GM21515 (cell line): ENCODE measurements around the gene SEPTIN6.

Experiments used
- ATAC-seq: cut with Tn5 transposase; IDR thresholded peaks from one replicate; pipeline ENCODE4 v1.9.1; 2021; ENCODE audit not compliant: unreplicated experiment

Gene SEPTIN6

DNA sequence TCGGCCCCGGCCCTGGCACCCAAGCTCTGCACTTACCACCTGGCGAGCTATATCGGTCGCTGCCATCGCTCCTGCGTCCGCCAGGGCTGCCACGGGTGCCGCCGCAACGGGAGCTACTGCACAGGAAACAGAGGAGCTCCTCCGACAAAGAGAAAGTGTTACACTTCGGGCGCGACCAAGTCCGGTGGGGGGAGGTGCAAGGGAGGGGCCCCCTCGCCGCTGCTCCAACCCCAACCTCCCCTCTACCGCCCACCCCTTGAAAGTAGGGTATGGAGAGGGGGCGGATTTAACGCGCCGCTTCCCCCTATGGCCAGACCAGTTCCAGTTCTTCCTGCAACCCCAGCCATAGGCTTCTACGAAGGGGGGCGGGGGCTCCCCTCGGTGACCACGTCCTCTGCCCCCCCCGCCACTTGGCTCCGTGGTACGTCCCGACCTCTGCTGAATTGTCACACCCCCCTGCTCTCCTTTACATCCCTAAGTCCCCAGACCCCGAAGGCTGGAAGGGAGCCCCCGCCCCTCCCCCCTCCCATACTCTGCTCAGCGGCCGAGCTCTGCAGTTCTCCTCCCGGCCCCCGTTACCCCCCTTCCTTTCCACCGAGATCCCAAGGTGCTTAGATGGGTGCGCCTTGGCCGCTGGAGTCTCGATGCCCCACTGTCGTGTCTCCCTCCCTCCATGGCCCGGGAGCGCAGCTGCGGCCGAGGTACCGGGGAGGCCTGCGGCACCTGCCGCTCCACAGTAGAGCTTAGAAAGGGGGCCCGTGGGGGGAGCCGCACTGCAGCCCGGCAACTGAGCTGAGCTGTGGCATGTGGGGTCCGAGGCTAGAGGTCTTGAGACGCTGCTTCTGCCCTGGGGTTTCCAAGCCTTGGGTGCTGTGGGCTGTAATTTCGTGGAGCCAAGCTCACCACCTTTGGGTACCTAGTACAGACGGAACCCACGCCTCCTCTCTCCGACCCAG, at the start of gene SEPTIN6:
Gene SEPTIN6, minus strand, starts transcription at position 129 of the 956 bp plus-strand sequence. Its CDS starts 63 bp downstream, at position 66.
- no peak for ATAC-seq

DNA sequence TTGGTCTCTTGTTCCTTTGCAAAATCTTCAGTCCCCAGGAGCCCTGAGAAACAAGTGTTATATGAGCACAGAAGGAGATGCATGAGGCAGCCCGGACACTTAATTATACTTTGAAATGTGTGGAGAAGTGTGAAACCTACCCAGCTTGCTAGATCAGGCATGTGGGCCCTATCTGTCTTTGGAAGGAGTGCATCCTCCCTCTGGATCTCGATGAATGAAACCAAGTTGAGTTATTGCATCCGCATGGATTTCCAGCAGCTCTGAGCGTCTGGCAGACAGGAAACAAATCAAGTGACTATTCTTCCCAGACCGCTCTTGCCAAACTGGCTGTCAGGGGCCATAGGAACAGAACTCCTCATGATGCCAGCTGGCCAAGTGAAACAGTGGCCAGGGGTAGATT, 45.8 kb upstream of the SEPTIN6 start:
- ATAC-seq, result no peak

DNA sequence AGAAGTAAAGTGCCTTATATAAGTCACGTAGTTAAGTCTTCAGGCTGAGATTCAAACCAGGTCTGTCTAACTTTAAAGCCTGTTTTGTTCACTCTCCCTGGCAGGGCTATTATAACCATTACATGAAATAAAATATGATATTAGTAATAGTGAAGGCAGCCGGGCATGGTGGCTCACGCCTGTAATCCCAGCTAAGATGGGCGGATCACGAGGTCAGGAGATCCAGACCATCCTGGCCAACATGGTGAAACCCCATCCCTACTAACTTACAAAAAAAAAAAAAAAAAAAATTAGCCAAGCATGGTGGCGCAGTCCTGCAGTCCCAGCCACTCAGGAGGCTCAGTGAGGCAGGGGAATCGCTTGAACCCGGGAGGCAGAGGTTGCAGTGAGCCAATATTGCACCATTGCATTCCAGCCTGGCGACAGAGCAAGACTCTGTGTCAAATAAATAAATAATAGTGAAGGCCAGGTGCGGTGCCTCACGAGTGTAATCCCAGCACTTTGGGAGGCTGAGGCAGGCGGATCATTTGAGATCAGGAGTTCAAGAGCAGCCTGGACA, 43.3 kb upstream of the SEPTIN6 start:
- no peak for ATAC-seq

DNA sequence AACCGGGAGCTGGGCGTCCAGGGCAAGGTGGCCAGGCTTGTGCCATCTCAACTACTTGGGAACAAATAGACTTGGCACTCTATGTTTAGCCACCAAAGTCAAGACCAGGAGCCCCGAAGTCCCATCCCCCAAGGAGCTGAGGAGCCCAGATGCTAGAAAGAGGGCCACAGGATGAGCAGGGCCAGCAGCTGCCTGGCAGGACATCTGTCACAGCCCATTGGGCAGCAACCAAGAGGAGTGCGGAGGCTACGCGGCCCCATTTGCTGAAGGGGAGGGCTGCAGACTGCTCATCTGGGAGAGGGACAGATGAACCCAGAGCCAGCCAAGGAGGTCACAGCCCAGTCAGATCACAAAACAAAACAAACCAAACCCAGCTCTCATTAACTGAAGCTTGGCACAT, 42.5 kb upstream of the SEPTIN6 start:
- ATAC-seq, result no peak

DNA sequence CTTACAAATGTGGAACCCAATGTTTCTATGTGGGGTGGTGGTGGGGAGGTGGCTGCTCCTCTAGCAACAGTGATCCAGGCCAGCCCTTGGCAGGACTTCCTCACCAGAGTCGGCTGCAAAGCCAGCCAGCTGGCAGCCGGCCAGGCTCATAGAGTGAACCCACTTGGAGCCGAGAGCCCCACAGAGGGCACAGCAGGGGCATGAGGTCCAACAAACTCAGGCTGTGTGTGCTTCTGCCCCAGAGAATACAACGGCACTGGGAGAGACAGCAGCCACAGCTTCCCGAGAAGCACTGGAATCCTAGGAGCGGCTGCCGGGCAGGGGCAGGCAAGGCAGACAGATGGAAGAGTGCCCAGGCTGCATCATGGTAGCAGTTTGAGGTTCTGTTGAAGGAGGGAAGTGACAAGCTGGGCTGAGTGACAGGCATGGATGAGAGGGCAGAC, 42.0 kb upstream of the SEPTIN6 start:
- ATAC-seq, result no peak

DNA sequence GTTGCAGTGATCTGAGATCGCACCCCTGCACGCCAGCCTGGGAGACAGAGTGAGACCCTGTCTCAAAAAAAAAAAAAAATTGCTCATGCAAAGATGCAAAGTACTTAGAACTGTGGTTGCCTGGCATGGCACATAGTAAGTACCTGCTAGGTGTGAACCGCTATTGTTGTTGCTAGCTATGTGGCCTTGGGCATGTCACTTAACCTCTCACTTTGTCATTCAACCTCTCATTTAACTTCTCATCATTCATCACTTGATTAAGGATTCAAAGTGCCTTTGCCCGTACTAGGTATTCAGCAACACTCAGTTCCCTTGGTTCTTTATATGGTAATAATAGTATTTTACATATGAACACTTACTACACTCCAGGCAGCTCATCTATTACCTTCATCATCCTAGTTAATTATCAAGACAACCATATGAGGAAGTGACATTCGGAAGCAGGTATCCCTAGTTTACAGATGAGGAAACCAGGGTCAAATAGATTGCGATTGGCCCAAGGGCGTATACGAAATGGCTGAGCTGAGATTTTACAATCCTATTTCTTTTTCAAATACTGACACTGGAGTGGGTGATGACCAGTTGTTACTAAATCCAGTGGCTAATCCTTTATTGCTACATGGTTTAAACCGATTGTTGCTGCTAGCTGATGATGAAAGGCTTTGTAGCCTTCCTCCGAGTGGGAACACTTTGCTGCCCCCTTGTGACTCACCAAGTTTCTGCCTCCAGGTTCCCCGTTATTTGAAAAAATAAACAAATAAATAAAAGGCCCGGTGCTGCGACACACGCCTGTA, 36.6 kb upstream of the SEPTIN6 start:
- ATAC-seq, result no peak

DNA sequence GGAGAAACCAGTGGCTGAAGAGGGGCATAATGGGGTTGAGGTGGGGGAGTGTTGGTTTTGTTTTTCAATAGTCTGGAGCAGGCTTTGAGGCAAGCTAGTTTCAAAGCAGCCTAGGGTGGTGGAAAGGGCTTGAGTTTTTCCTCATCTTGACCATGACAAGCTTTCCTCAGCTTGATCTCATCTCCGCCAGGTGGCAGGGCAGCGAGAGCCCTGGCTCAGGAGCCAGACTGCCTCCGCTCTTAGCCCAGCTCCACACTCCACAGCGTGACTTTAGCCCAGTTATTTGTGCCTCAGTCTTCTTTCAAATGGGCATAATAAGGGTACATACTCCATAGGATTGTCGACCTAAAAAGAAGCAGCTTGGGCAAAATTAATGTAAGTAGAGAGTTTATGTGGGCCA, 35.5 kb upstream of the SEPTIN6 start:
- ATAC-seq, result no peak

DNA sequence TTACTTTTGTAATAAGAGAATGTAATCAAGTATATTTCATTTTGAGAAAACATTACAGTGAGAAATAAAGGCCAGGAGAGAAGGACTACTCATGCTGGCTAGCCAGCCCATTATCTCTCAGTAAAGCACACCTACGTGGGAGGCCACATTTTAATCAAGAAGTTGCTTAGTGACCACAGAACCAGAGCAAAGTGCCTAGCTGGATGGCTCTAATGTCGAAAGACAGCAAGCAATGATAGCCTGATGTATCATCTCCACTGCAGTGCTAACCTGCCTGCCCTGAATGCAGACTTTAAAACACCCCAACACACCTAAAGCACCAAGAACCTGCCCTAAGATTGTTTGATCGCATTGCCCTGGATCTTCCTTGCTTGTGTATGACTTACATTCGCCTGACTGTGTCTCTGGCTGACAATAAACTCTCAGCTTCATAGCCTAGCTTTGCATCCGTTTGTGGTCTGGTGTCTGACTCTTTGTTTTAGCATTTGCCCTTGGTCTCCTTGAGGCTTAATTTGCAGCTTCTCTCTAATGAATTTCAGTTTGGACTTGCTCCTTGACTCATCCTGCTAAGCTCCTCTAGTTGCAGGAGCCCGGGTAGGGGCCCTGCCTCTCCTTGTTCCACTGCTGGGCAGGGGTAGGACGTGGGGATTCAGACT, 34.1 kb upstream of the SEPTIN6 start:
- no peak for ATAC-seq

DNA sequence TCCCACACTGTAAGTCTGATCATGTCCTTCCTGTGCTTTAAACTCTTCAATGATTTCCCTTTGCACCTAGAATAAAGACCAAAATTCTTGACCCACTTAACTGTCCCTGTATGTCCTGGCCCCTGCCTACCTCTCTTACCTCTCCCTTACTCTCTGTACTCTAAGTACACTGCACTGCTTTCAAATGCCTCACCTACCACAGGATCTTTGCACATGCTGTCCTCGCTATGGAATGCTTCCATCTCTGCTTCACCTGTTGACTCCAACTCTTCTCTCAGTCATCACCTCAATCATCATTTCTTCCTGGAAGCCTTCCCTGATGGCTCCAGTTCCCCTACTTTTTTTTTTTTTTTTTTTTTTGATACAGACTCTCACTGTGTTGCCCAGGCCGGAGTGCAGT, 29.0 kb upstream of the SEPTIN6 start:
- ATAC-seq, result no peak

DNA sequence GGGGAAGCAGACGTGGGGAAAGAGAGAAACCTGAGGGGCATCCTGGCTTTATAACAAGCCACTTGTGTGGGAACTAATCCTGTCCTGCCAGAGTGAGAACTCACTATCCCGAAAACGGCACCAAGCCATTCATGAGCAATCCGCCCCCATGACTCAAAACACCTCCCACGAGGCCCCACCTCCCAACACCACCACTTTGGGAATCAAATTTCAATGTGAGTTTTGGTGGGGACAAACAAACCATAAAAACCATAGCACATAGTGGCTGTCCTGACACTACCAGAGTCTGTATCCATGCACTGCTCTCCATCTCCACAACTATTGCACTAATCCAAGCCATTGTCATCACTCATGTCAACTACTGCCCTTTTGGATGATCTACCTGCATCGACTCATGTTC, 28.5 kb upstream of the SEPTIN6 start:
- no peak for ATAC-seq

DNA sequence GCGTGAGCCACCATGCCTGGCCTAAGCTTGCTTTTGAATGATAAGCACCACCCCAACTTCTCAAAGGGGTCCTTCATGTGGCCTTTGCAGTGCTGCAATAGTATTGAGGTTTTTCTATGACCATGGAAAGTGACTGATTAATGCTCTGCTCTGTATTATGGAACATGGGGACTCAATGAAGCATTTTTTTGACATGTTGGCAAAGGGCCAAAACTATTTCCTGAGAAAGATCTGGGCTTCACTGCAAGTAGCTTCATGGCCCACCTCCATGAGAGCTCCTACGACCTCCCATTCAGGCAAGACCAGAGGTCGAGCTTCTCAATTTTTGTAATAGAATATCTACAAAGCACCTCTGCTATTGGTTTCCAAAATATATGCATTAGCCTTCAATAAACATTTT, 16.7 kb upstream of the SEPTIN6 start:
- ATAC-seq, result no peak

DNA sequence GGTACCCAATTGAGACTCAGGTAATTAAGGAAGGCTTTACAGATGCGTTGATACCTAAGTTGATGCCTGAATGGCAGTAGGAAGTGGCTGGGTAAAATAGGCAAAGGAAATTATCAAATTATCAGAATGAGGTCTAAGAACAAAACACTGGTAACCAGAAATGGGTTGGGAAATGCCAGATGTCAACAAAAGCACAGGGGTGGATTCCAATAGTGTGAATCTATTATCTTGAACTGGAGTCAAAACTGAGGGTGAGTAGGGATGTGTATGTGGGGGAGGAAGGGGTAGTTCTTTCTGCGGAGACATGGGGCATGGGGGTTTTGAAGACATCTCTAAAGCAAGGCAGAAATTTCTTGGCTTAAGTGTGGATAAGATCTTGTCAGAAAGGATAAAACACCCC, 16.0 kb upstream of the SEPTIN6 start:
- ATAC-seq, result no peak

DNA sequence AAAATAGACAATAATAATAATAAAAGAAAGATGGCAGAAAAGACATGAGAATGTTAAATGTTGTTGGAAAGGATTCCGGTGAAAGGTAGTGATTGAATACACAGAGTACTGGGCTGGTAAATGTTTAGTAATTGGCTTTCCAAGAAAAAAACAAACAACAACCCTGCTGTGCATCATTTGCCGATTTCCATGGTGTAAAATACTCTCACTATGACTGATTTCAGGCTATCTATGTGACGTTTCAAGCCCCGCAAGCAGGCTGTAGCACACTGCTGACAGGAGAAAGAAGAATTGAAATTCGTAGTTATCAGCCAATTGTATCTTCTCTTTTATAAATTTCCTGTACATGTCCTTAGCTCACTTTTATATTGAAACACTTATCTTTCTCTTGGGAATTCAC, 13.6 kb upstream of the SEPTIN6 start:
- no peak for ATAC-seq

DNA sequence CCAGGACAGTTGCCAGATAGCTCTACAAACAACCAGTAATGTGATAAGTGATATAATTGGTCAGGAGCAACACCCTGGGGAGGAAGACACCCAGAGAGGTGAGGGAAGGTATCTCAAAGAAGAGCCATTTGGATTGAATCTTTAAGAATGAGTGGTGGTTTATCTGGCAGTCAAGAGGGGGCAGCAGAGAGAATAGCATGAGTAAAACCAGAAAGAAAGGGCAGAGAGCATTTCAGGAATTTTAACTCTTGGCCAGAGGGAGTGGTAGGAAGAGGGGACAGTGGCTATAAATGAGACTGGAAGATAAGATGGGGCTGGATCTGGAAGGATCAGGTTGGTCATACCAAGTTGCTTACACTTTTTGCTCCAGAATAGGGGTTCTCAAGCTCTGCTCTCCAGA, 5.9 kb upstream of the SEPTIN6 start:
- no peak for ATAC-seq

DNA sequence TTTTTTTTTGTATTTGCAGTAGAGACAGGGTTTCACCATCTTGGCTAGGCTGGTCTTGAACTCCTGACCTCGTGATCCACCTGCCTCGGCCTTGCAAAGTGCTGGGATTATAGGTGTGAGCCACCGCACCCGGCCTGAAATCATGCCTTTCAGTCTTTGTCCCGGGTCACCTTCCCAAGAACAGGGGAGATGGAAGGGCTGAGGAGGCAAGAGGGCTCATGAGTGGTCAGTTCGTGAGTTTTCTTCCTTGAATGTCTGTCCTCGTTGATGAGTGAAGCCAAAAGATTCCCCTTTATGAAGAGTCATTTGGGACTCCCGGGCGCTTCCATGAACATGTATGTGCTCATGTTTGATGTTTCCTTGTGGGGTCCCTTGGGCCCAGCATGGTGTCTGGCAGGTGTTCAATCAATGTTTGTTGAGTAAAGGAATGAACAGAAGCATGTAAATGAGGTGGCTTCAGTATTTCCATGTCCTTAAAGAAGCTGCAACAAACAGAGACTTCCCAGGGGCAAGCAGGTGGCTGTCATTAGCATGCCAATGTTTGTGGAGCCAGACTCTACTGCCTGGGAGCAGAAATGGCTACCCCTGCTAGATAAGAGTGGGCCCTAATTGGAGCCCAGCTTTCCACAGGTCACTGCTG, 3.4 kb upstream of the SEPTIN6 start:
- no peak for ATAC-seq

DNA sequence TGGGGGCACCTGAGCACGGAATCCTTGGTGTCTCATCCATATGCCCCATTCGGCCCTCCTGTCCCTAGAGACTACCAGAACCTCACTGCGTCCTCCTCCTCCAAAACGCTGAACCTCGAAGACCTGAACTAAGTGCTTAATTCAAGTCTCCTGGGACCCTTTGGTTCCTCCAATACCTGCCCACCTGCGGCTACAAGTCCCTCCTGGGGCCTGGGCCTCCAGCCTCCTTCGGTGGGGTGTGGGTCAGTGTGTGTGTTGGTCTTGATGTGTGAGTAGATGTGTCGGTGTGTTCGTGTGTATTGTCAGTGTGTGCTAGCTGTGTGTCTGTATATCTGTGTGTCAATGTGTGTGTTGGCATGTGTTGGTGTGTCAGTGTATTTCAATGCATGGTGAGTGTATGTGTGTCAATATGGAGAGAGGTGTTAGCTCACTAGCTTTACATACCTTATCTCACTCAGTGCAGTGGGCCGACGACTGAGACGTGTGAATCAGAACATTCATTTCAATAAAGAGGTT, 2.6 kb upstream of the SEPTIN6 start:
- ATAC-seq, result no peak

DNA sequence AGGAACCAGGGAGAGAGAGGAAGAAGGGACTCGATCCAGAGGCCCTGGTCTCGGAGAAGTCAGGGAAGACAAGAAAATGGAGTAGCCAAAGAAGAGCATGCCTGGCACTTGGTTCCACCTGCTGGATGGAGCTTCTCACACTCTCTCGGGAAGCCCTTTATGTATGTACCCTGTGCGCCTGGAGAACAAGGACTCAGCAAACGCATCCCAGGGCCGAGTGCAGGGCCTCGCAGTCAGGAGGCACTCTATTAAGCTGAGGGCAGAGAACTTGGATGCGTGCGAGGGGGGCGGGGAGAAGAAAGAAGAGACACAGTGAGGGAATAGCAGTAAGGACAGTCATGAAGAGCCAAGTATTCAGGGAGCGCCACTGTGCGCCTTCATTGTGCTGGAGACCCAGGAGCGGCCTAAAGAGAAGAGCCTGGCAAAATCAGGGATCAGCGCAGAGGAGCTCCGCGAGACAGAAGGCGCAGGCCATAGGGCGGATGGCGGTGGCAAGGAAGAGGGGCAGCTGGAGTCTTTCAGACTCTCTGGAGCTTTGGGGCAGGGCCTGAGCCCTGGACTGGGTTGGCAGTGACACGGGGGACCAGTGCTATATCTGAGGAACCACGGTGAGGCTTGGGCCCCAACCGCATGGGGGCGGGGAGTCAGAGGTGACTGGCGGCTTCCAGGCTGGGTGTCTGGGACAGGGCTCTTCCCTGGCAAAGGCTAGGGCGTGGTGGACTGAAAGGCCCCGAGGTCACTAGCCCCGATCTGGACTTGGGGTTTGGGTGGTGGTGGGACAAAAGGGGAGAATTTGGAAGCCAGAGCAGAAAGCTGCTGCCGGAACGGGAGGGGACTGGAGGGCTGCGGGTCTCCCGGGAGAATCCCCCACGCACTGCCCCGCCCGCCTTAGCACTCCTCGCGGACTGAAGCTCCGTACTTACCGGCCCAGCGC, 1.9 kb upstream of the SEPTIN6 start:
- no peak for ATAC-seq

DNA sequence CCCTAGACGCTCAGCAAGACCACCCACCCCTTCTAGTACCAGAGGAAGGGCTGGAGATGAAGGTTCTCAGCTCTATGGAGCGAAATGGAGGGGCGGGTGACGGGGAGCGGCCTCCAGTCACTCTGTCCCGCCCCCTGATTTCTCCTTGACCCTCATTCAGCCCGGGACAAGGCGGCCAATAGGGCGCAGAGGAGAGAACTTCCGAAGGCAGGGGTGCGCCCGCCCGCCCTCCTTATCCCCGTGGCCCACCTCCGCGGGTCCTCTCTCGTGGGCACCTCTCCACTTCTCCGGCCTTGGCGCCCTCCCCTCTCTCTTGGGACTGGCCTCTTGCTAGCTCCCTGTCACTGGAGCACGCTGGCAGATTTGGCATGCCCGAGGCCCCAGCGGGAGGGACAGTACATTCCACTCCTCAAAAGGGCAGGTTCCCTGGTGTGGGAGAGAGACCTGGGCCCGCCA, 1.1 kb upstream of the SEPTIN6 start:
- ATAC-seq, result no peak
